Activated CD4-positive, CD25-positive, alpha-beta regulatory T cell (primary cell): ENCODE measurements around the gene CNTRL.
"Not testable (repeated sequence)": the region's sequence is repeated elsewhere in the genome, so short reads cannot be mapped to it uniquely, and the experiment has no call there.

Experiments used
- DNase-seq, 4 experiments: peaks; one replicate each; lab custom pipeline; 2025; lab: John Stamatoyannopoulos, UW

Gene CNTRL

DNA sequence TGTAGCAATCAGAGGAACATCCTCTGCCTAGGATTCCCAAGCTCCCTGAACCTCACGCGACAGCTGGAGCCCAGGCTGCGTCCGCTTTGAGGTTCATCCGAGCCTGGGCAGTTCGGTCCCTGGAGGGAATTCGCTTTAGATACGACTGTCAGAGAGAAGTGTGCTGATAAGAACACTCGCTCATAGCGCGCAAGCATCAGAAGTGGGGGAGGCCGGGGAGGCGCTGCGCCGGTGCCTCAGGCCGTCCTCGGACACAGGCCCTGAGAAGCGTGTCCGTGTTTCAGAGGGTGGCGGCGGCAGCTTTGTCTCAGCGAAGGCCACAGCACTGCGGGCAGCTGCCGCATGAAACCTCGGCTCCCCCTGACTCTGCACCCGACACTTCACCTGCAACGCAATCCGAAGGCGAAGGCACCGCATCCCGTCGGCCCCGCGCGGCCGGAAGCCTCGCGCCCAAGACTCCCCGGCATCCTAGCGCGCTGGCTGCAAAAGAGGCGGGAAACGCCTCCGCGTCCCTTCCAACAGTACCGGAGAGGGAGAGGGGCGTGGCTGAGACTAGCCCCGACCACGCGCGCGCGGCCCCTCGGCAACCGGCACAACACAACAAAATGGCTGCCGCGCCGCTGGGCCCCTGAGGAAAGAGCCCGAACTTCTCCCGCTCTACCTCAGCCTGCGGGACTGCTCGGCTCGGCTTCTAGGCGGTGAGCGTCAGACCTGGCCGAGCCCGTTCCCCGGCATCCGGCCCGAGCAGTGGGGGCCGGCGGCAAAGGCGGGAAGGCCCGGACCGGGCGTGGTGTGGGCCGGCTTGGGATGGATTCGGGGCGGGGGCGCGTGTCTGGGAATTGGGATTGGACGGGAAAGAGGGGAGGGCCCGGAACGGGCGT, at the start of gene CNTRL:
CNTRL (plus strand) TSS at position 586 of the 881 bp plus-strand sequence. CDS start 13,372 bp downstream, outside the sequence.
- peak; percentile 59 to 75 (median 70) for DNase-seq

DNA sequence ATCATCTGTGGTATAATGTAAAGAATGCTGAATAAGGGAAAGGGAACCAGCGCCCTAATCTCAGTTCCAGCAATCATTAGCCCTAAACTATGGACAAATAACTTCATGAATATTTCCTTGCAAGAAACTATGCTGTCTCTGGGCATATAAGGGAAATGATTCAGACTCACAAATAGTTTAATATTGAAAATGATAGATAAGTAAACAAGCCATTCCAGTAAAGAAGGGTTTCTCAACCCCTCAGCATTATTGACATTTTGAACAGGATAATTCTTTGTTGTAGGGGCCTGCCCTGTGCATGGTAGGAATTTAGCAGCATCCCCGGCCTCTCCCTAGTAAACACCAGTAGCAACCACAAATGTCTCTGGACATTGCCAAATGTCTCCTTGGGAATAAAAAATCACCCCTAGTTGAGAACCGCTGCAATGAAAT, 48.5 kb upstream of the CNTRL start:
- no peak for DNase-seq

DNA sequence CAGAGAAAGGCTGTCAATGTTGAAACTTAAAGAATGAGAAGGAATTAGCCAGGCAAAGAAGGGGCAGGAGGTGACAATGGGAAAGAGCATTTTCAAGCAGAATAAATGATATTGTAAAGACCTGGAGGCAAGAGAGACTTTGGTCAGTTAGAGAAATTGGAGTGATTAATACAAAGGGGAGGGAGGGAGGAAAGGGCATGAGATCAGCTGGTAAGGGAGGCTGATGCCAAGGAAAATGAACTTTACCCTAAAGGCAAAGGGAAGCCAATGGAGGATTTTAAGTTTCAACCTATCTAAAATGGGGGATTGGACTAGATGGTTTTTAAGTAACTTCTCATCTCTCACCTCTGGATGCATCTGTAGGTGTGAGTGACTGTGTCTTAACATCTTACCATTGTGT, 48.0 kb upstream of the CNTRL start:
- no peak for DNase-seq

- DNase-seq = not testable (repeated sequence)
These were observed 46.5 kb upstream of the CNTRL start for GRCh38 chr9:121028285-121028684.

DNA sequence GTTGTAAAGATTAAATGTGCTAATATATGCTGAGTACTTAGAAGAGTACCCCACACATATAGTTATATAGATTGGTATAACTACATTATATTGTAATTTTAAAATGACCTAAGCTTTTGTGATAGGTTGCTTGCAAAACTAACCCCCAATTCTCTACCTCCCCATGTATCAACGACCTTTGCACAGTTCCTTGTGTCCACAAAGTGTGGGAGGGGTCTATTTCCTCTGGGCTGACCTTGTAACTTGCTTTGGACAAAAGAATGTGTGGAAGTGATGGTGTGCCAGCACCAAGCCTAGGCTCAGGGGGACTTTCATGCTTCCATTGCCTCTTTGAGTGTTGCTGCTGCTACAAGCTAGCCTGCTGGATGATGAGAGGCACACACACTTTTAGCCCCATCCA, 45.3 kb upstream of the CNTRL start:
- DNase-seq = no peak

DNA sequence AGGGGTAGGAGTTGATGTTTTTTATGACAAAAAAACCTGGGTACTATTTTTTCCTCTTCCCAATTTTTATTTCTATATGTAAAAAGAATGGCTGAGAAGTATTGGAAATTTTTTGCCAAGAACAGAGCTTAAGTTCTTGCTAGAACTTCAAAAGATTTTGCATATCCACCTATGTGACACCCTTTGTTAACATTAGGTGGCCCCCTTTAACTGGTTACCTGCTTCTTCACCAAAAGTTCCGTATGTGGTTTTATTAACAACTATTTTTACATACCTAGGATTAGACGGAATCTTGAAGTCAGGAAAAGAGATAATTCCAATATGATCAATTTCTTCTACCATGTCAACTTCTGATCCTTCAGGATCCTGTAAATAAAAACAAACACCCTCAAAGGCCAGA, 40.2 kb upstream of the CNTRL start:
- no peak for DNase-seq

DNA sequence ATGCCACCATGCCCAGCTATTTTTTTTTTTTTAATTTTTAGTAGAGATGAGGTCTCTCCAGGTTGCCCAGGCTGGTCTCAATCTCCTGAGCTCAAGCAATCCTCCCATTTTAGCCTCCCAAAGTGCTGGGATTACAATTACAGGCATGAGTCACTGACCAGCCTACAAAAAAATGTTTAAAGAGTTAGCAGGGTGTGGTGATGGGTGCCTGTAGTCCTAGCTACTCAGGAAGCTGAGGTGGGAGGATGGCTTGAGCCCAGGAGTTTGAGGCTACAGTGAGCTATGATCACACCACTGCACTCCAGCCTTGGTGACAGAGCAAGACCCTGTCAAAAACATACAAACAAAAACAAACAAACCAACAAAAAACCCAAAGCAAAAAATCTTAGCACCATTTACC, 39.0 kb upstream of the CNTRL start:
- not testable (repeated sequence) for DNase-seq

GRCh38 chr9:121038362-121038761, 36.4 kb upstream of the CNTRL start:
- no peak for DNase-seq

DNA sequence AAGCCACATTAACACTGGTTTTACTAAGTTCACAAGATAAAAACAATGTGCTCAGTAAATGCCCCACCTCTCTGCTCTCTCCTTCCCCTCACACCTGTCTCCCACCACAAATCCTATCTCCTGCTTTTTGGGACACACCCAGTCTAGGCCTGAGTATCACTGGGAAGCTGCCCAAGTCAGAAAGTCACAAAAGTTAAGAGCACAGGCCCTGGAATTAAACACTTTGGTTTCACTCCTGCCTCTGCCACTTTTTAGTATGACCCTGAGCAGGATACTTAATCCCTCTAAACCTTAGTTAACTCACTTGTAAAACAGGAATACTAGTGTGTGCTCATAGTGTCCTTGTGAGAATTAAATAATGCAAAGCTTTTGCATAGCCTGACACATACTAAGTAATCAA, 36.0 kb upstream of the CNTRL start:
- DNase-seq = no peak

DNA sequence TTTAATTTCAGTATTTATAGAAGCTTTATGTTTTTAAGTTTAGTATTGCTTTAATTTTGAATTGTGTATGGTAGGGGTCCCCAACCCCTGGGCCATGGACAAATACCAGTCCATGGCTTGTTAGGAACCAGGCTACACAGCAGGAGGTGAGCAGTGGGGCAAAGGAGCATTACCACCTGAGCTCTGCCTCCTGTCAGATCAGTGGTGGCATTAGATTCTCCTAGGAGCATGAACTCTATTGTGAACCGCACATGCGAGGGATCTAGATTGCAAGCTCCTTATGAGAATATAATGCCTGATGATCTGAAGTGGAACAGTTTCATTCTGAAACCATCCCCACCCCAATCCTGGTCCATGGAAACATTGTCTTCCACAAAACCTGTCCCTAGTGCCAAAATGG, 26.6 kb upstream of the CNTRL start:
- no peak for DNase-seq

- DNase-seq = no peak
These were observed 26.1 kb upstream of the CNTRL start for GRCh38 chr9:121048618-121049017.

GRCh38 chr9:121050128-121050988, 24.4 kb upstream of the CNTRL start, which contains the start of gene C5:
Gene C5 (minus strand): TSS chr9:121050275. CDS start chr9:121050246, 29 bp downstream.
- no peak for DNase-seq

DNA sequence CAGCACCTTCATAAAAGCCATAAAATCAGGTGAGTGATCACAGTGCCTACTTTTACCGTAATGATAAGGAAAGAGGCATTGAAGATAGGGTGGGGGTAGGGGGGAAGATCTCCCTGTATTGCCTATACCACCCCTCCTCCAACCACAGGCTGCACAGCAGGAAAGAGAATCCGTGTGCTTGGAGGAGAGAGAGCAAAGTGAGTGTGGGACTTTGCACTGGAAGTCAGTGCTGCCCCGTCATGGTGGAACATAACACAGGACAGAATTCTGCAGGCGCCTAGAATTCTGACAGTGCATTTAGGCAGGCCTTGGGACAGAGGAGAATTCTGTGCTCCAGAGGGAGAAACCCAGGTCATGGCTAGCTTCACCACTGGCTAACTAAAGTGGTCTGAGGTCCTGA, 21.2 kb upstream of the CNTRL start:
- DNase-seq = no peak

DNA sequence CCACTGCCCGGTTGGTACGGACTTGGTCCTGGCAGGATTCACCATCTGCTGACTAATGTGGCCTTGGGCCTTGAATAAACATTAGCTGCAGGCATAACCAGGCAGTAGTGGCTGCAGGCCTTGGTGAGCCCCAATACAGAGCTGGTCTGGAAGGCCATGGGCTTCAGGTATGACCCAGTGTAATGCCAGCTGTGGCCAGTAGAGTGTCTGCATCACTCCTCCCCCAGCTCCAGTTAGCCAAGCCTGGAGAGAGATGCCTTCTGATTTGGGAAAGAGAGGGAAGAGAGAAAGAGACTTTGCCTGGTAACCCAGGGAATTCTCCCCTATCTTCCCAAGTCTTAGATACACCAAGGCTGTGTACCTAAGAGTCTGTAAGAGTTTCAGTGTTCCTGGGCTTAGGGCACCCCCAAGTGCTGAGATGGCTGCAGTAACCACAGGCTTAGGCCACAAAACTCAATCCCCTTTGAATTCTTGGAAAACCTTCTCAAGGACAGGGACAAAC, 19.1 kb upstream of the CNTRL start:
- no peak for DNase-seq

- DNase-seq = no peak
These were observed 16.9 kb upstream of the CNTRL start for GRCh38 chr9:121057821-121058220.

- no peak for DNase-seq
These were observed 15.2 kb upstream of the CNTRL start for GRCh38 chr9:121059513-121059912.

- DNase-seq = no peak
These were observed 14.6 kb upstream of the CNTRL start for GRCh38 chr9:121059998-121060636.

- no peak for DNase-seq
These were observed 7.9 kb upstream of the CNTRL start for GRCh38 chr9:121066850-121067249.

DNA sequence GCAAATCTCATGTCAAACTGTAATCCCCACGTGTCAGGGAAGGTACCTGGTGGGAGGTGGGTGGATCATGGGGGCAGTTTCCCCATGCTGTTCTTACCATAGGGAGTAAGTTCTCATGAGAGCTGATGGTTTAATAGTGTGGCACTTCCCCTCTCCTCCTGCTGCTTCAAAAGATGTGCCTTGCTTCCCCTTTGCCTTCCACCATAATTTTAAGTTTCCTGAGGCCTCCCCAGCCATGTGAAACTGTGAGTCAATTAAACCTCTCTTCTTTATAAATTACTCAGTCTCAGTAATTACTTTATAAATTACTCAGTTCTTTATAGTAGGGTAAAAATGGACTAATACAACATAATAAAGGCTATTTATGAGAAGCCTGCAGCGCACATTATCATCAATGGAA, 7.1 kb upstream of the CNTRL start:
- DNase-seq = no peak

- no peak for DNase-seq
These were observed 5.4 kb upstream of the CNTRL start for GRCh38 chr9:121069396-121069795.

DNA sequence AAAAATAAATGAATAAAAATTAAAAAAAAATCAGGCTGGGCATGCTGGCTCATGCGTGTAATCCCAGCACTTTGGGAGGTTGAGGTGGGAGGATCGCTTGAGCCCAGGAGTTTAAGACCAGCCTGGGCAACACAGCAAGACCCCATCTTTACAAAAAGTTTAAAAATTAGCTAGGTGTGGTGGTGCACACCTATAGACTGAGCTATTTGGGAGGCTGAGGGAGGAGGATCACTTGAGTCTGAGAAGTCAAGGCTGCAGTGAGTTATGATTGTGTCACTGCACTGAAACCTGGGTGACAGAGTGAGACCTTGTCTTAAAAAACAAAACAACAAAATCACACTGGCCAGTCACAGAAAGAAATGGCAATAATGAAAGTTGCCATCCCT, 3.4 kb upstream of the CNTRL start:
- DNase-seq = no peak

DNA sequence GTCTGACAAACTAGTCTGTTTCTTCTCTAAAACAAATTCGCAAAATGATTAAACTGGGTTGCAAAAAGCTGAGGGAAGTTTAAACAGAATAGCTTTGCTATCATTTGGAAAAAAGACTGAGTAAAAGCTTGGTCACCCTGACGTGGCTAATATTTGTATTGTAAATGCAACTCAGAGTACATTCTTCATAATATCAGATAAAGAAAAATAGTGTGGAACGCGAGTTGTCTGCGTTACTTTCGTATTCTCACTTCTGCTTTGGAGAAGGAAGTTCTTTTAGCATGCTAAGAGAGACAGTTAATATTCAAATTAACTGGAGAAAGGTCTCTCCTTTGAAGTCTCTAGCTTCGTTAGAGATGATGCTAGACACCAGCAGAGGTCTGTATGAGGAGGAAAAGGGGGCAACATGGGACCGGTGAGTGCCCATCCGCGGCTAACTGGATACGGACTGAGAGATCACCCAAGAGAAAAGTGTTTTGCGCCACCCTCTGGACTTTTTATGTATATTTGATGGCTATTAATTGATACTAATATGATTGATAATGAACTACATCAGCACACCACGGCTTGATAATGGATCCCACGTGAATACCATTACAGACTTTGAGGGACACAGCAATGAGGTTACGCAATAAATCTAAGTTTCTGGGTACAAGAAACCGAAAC, 2.9 kb upstream of the CNTRL start:
- DNase-seq = peak in 1 of 4 experiments; percentile 22
